Testis (tissue), 5 donors: ENCODE measurements around the gene PPM1K. TPM values are rescaled to one million over a fixed set of nuclear protein-coding genes. Genes with fewer than 3 reads are reported as not detected.
A peak's percentile ranks its signal among the peaks of the same experiment; 100 is the strongest.

Experiments used
- DNase-seq: peaks from one replicate; pipeline ENCODE4 v3.0.0-alpha.2; 2019
- H3K27ac ChIP-seq, 2 donors: fragments of 200-600 bp; sonication (generic); one replicate each; pipeline ENCODE4 v1.5.1; 2019
- H3K27me3 ChIP-seq: fragments of 200-600 bp; sonication (generic); one replicate; pipeline ENCODE4 v1.5.1; 2019
- H3K36me3 ChIP-seq: fragments of 200-600 bp; sonication (generic); one replicate; pipeline ENCODE4 v1.5.1; 2017; ENCODE audit warnings: low read depth; ENCODE audit errors: missing control alignments
- H3K4me1 ChIP-seq: fragments of 200-600 bp; sonication (generic); one replicate; pipeline ENCODE4 v1.5.1; 2019
- H3K4me3 ChIP-seq, 2 donors: fragments of 200-600 bp; sonication (generic); one replicate each; pipeline ENCODE4 v1.5.1; 2017 to 2019
- H3K9me3 ChIP-seq: fragments of 200-600 bp; sonication (generic); one replicate; pipeline ENCODE4 v1.5.1; 2017
- POLR2A ChIP-seq: fragments of 450-650 bp; IDR thresholded peaks from one replicate; pipeline ENCODE4 v1.6.1; 2017; ENCODE audit warnings: antibody characterized with exemption, mild to moderate bottlenecking, moderate library complexity
- WGBS, 2 donors: methylation state at CpG; one replicate each; pipeline ENCODE4 v1.1.5; 2018; 5-methylcytosine and 5-hydroxymethylcytosine counted together
- intact Hi-C: fragments of 100-400 bp; cut with DNase I; formaldehyde crosslinking; loops from one replicate; pipeline ENCODE4 v1.15.1; 2023; ENCODE audit warnings: low total_unique reads
- long read RNA-seq, 2 donors: transcript quantifications; one replicate each; lab custom pipeline, GENCODE V29; 2026
- polyA plus RNA-seq: library from polyadenylated mRNA; stranded (reverse); fragments of 350-450 nt; fragmentation: Illumina TruSeq; extraction: RNeasy Lipid Tissue Mini Kit (QIAGEN cat#74804); gene quantifications from one replicate; pipeline ENCODE4 v1.2.3, GENCODE V29; 2014; ENCODE audit warnings: low read depth, low replicate concordance; ENCODE audit not compliant: insufficient read depth
- total RNA-seq, 2 donors: library from RNA; depleted of rRNA; stranded (reverse); fragments of >200 nt; gene quantifications; one replicate each; pipeline ENCODE4 v1.2.3, GENCODE V29; 2016
- TF ChIP-seq, protein P1 (sequence below), 3 experiments: fragments of 450-650 bp in 2 of 3; fragments of 200-600 bp in 1 of 3; sonication (generic) in 1 of 3; IDR thresholded peaks; one replicate each; pipeline ENCODE4 v1.5.1; 2016 to 2019; ENCODE audit warnings: antibody characterized with exemption in 3 of 3, mild to moderate bottlenecking in 2 of 3, moderate library complexity in 1 of 3

The PPM1K gene
- total RNA-seq (100 to 1,000 TPM in 1 of 2 donors, 10 to 100 TPM in 1; 76.5 to 104 TPM), polyA plus RNA-seq (40.6 TPM)
- long read RNA-seq, donor 1, full-length matches to known transcripts = 4 of 9 reads
- long read RNA-seq, donor 1, partial matches to known transcripts = 5 of 9 reads
- long read RNA-seq, donor 1, other reads (novel, unspliced or antisense) = 0 of 9 reads
- long read RNA-seq, donor 2, full-length matches to known transcripts = 7 of 12 reads
- long read RNA-seq, donor 2, partial matches to known transcripts = 5 of 12 reads
- long read RNA-seq, donor 2, other reads (novel, unspliced or antisense) = 0 of 12 reads

DNA sequence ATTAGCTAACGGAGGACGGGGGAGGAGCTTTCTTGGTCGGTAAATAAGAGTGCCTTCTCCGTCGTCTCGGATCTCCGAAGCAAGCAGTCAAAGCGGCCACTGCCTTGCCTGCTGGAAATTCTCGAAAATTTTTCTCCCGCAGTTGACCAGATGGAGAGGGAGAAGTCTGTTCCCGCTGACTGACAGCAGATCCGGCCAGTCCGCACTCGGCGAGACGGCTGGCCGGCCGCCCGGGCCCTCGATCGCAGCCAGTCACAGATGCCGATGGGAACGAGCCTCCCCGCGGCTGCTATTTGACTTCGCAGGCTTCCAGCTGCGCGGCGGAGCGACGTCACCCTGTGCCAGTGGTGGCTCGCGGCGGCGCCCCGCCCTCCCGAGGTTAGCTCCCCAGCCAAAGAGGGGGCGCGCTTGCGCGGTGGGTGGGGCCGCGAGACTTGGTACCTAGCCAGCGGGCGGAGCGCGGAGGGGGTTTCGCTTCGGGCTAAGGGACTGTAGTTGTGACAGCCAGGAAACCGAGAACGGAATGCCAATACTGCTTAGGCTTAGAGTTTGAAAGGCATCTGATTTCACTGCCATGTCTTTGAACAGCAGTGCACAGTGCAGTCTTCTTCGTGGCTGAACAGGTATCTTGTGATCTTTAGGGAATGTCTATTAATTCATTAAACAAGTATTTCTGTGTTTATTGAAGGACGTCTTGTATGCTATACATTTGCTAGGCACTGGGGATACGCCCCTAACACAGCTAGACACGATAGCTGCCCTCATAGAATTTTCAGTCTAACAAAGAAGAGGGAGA, at the start of gene PPM1K:
TSS of gene PPM1K (minus strand) at position 123 of the 796 bp plus-strand sequence. CDS start 5,978 bp downstream, outside the sequence.
- 0 to 1% methylated on average over 30 to 55 of the region's 55 CpGs for WGBS, 2 donors
- peak within 1 kb of the TSS; percentile 74 to 88 for H3K4me3 ChIP-seq
- no peaks in the 10 kb centered on the region for H3K36me3 ChIP-seq
- peak within 1 kb of the TSS; percentile 97 to 98 for H3K27ac ChIP-seq
- H3K4me1 ChIP-seq = peaks cover 11% of the 10 kb centered on the region
- H3K27me3 ChIP-seq = no peaks in the 10 kb centered on the region
- intact Hi-C loops = loop anchor here (10.0 kb wide), 1 partner anchor 170 kb away; the partner anchor contains the start of gene HERC5
- DNase-seq = peak; percentile 100
- TF ChIP-seq, protein P1, sequence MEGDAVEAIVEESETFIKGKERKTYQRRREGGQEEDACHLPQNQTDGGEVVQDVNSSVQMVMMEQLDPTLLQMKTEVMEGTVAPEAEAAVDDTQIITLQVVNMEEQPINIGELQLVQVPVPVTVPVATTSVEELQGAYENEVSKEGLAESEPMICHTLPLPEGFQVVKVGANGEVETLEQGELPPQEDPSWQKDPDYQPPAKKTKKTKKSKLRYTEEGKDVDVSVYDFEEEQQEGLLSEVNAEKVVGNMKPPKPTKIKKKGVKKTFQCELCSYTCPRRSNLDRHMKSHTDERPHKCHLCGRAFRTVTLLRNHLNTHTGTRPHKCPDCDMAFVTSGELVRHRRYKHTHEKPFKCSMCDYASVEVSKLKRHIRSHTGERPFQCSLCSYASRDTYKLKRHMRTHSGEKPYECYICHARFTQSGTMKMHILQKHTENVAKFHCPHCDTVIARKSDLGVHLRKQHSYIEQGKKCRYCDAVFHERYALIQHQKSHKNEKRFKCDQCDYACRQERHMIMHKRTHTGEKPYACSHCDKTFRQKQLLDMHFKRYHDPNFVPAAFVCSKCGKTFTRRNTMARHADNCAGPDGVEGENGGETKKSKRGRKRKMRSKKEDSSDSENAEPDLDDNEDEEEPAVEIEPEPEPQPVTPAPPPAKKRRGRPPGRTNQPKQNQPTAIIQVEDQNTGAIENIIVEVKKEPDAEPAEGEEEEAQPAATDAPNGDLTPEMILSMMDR (IDR thresholded peaks at IDR 0.05) = peak in 1 of 3 experiments; percentile 18
- peak; percentile 44 for TF ChIP-seq POLR2A
- no peaks in the 10 kb centered on the region for H3K9me3 ChIP-seq

DNA sequence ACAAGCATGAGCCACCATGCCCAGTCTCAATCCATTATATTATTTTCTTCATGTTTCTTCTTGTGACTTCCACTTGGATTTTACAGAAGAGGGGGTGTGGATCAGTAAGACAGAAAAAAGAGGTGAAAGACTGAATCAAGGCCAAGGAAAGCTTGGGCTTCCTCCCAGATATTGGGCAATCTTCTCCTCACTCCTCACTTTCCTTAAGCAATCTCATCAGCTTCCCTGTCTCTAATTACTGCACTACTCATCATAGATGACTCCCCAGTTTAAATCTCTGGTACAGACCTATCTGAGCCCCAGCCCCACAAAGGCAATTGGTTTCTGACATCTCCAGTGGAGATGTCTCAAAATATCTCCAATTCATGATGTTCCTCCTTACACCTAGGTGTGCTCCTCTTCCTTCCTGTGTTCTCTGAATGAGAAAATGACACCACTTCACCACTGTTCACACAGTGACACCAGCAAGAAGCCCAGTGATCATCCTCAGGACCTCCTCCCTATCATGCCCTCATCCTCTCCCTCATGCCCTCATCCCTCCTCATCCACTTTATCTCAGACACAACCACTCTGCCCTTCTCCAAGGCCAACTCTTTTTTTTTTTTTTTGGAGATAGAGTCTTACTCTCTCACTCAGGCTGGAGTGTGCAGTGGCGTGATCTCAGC, 49.5 kb upstream of the PPM1K start:
- DNase-seq = no peak
- Histone ChIP-seq H3K9me3 (no peaks in the 10 kb centered on the region), H3K27ac (no peak overlapping the region), H3K27me3 (no peaks in the 10 kb centered on the region), H3K4me3 (no peak overlapping the region), H3K4me1 (no peaks in the 10 kb centered on the region), H3K36me3 (no peaks in the 10 kb centered on the region)
- TF ChIP-seq, protein P1 (IDR thresholded peaks at IDR 0.05) = no peak
- no peak for TF ChIP-seq POLR2A
- intact Hi-C loops = no loop called here
- 100% methylated on average over 1 of the region's 1 CpG for WGBS, 2 donors

DNA sequence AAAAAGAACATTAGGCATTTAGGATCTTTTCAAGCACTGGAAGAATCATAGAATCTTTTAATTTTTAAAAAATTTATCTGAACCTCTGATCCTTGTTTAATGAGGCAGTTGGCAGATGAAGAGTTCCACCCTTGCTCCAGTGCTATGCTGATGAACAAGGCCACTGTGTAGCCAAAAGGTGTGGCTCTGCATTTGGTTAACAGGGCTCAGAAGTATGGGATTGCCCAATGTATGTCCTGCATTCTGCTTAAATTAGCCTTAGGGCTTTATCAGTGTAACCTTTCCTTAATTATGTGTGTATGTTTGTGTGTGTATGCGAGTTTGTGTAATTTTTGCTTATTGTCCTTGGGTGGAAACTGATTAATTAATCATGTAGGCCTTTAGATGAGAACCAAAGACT, 43.3 kb upstream of the PPM1K start:
- WGBS, 2 donors = 71 to 90% methylated on average over 1 of the region's 1 CpG
- no peak for DNase-seq
- H3K27ac ChIP-seq = no peak overlapping the region
- intact Hi-C loops = no loop called here
- no peaks in the 10 kb centered on the region for H3K27me3 ChIP-seq
- no peaks in the 10 kb centered on the region for H3K4me1 ChIP-seq
- H3K4me3 ChIP-seq = no peak overlapping the region
- H3K9me3 ChIP-seq = no peaks in the 10 kb centered on the region
- H3K36me3 ChIP-seq = no peaks in the 10 kb centered on the region
- no peak for TF ChIP-seq POLR2A
- TF ChIP-seq, protein P1 (IDR thresholded peaks at IDR 0.05) = no peak

DNA sequence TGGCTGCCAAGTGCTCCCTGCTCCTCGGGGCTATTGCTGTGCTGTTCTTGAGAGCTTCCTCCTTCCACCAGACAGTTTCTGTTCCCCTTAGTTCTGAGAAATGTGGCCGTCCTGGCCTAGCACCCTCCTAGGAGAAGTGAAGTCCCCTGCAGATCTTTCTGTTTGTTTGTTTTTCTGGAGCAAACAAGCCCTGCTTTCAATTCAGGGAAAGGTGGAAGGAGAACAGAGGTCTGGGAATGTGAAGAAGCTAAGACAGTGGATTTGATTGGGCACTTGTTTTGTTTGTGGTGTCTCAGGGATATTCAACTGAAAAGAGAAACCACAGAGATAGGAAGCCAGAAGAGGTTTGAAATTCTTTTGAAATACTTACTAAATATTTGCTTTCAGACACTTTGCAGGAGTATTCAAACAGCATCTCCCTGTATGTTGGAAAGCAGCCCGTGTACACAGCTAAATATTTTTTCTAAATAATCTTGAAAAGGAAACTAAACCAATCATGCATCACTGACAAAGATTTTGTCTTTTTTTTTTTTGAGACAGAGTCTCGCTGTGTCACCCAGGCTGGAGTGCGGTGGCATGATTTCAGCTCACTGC, 36.5 kb upstream of the PPM1K start:
- H3K27me3 ChIP-seq = no peaks in the 10 kb centered on the region
- WGBS, 2 donors = 48 to 49% methylated on average over 5 of the region's 5 CpGs
- H3K27ac ChIP-seq = peak overlapping the region in 1 of 2 donors; percentile 11
- H3K4me3 ChIP-seq = no peak overlapping the region
- TF ChIP-seq, protein P1 (IDR thresholded peaks at IDR 0.05) = no peak
- TF ChIP-seq POLR2A = no peak
- H3K4me1 ChIP-seq = no peaks in the 10 kb centered on the region
- no peaks in the 10 kb centered on the region for H3K9me3 ChIP-seq
- DNase-seq = peak; percentile 15
- H3K36me3 ChIP-seq = no peaks in the 10 kb centered on the region
- intact Hi-C loops = no loop called here
